ENCODE measurements around the gene NPIPB13. TPM values are rescaled to one million over a fixed set of nuclear protein-coding genes. Genes with fewer than 3 reads are reported as not detected.
"Not testable (repeated sequence)": the region's sequence is repeated elsewhere in the genome, so short reads cannot be mapped to it uniquely, and the experiment has no call there.

NPIPB13 gene
- total and polyA plus RNA-seq, 2 donors (not counting 3 experiments of a cell fraction or from before 2014, with no cell fraction given): 7.8 to 23.5 TPM

DNA sequence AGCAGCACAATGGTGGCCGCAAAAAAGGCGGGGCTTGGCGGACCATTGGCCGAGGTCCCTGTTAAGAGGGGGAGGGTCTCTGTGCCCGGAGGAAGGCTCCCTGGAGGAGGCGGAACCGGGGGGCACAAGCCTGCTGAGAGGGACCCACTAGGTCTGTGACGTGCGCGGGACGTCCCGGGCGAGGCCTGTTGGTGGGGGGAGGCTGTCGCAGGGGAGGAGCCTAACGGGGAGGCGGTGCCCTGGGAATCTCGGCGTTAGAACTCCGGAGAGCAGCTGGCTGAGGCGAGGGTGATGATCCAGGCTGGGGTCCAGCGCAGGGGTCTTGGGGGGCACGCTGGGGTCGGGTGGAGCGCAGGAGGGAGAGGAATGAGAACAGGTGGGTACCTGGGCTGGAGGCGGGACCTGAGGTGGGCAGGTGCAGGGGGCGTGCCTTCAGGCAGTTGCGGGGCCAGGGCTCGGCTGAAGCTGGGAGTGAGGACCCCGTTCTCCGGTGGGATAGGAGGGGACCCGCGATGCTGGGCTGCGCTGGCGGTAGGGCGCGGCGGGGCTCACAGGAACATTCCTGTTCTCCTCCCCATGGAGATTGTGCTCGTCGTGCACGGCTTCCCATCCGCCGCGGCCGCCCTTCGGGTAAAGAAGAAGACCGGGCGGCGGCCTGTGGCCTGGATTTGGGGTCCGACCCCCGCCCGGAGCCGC is 42.6 kb downstream of the NPIPB13 start:
- H3K9me3 ChIP-seq (replicated peaks; ENCODE audit: control insufficient read depth, insufficient read depth, low read length); intact Hi-C loops (cut with micrococcal nuclease); BruUV-seq (replicated peaks); CTCF ChIA-PET; H3K9me1 ChIP-seq (replicated peaks; ENCODE audit: control insufficient read depth, extremely low read depth, insufficient read depth, low read length); H3K27me3 ChIP-seq (ENCODE audit: control insufficient read depth in 2 of 2, insufficient read depth in 2 of 2, low read length in 2 of 2); H4K20me1 ChIP-seq (replicated peaks; ENCODE audit: control insufficient read depth, extremely low read depth, insufficient read depth, low read length); POLR2A ChIA-PET; H3K27ac ChIP-seq (ENCODE audit: insufficient read depth, low read depth, low read length); H3K36me3 ChIP-seq (ENCODE audit: control insufficient read depth in 2 of 2, extremely low read depth in 1 of 2, insufficient read depth in 2 of 2, low read length in 2 of 2); H3K4me1 ChIP-seq (ENCODE audit: control insufficient read depth, extremely low read depth, insufficient read depth, low read length); DNase-seq (ENCODE audit: low read depth, low spot score); H3K79me2 ChIP-seq (ENCODE audit: control insufficient read depth, insufficient read depth, low read length); dilution Hi-C loops (cut with MboI; ENCODE audit: extremely low pct_ligation_motif_present, low sequenced_read_pairs); H3K9ac ChIP-seq (replicated peaks; ENCODE audit: extremely low read depth, insufficient read depth, low read length): not testable (repeated sequence)
- peak overlapping the region; percentile 66 for H2AFZ ChIP-seq (ENCODE audit: low read depth, low read length)
- H3K4me3 ChIP-seq (replicated peaks in 1 of 3; ENCODE audit: insufficient read depth in 1 of 3, low read depth in 1 of 3, low read length in 3 of 3): peak overlapping the region in 2 of 3 experiments; percentile 36 to 40
- FAIRE-seq: peak; percentile 73
- peak overlapping the region; percentile 62 for H3K4me2 ChIP-seq (ENCODE audit: insufficient read depth, low read length)

DNA sequence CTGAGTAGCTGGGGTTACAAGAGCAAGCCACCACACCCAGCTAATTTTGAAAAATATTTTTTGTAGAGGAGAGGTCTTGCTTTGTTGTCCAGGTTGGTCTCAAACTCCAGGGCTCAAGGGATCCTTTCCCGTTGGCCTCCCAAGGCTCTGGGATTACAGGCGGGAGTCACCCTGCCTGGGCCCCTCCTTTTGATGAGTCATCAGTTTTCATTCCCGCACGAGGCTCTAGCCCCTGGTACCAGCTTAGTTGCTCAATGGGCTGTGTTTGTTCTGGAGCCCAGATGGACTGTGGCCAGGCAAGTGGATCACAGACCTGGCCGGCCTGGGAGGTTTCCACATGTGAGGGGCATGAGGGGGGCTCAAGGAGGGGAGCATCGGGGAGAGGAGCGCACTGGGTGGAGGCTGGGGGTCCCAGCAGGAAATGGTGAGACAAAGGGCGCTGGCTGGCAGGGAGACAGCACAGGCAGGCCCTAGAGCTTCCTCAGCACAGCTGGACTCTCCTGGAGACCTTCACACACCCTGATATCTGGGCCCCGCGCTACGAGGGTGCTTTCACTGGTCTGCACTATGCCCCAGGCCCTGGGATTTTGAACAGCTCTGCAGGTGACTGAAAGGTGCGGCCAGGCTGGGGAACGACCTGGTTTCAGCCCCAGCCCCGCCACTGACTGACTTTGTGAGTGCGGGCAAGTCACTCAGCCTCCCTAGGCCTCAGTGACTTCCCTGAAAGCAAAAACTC is 48.5 kb downstream of the NPIPB13 start:
- dilution Hi-C loops (cut with MboI; ENCODE audit: extremely low pct_ligation_motif_present, low sequenced_read_pairs); H3K9me1 ChIP-seq (replicated peaks; ENCODE audit: control insufficient read depth, extremely low read depth, insufficient read depth, low read length); H3K36me3 ChIP-seq (ENCODE audit: control insufficient read depth in 2 of 2, extremely low read depth in 1 of 2, insufficient read depth in 2 of 2, low read length in 2 of 2); H4K20me1 ChIP-seq (replicated peaks; ENCODE audit: control insufficient read depth, extremely low read depth, insufficient read depth, low read length); H3K27ac ChIP-seq (ENCODE audit: insufficient read depth, low read depth, low read length); H3K9me3 ChIP-seq (replicated peaks; ENCODE audit: control insufficient read depth, insufficient read depth, low read length); H3K4me1 ChIP-seq (ENCODE audit: control insufficient read depth, extremely low read depth, insufficient read depth, low read length); DNase-seq (ENCODE audit: low read depth, low spot score); H3K4me2 ChIP-seq (ENCODE audit: insufficient read depth, low read length); H2AFZ ChIP-seq (ENCODE audit: low read depth, low read length); H3K9ac ChIP-seq (replicated peaks; ENCODE audit: extremely low read depth, insufficient read depth, low read length); H3K79me2 ChIP-seq (ENCODE audit: control insufficient read depth, insufficient read depth, low read length); H3K27me3 ChIP-seq (ENCODE audit: control insufficient read depth in 2 of 2, insufficient read depth in 2 of 2, low read length in 2 of 2); H3K4me3 ChIP-seq (replicated peaks in 1 of 3; ENCODE audit: insufficient read depth in 1 of 3, low read depth in 1 of 3, low read length in 3 of 3); BruUV-seq (replicated peaks); CTCF ChIA-PET; intact Hi-C loops (cut with micrococcal nuclease); POLR2A ChIA-PET: not testable (repeated sequence)
- FAIRE-seq: peak; percentile 98

DNA sequence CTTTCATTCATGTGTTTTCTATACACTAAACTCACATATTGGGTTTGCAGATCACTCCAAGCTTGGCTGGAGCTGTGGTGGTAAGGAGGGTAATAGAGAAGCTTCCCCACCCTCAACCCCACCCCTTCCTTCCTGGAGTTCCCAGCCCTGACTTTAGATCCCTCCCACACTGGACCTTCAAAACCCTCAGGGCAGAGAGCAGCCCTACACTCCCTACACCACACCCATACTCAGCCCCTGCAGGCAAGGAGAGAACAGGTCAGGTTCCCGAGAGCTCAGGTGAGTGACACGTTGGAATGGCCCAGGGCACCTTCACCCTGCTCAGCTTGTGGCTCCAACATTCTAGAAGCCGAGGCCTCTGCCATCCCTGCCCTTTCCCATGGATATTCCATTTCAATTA is 49.2 kb downstream of the NPIPB13 start, which contains the start of gene SULT1A3:
Gene SULT1A3, plus strand, starts transcription at position 207 of the 400 bp plus-strand sequence. CDS start 1,474 bp downstream, outside the sequence.
- H3K27ac ChIP-seq (ENCODE audit: insufficient read depth, low read depth, low read length); DNase-seq (ENCODE audit: low read depth, low spot score); intact Hi-C loops (cut with micrococcal nuclease); H3K4me2 ChIP-seq (ENCODE audit: insufficient read depth, low read length); H3K9me3 ChIP-seq (replicated peaks; ENCODE audit: control insufficient read depth, insufficient read depth, low read length); FAIRE-seq; H3K4me3 ChIP-seq (replicated peaks in 1 of 3; ENCODE audit: insufficient read depth in 1 of 3, low read depth in 1 of 3, low read length in 3 of 3); H3K9me1 ChIP-seq (replicated peaks; ENCODE audit: control insufficient read depth, extremely low read depth, insufficient read depth, low read length); H3K79me2 ChIP-seq (ENCODE audit: control insufficient read depth, insufficient read depth, low read length); dilution Hi-C loops (cut with MboI; ENCODE audit: extremely low pct_ligation_motif_present, low sequenced_read_pairs); BruUV-seq (replicated peaks); H3K27me3 ChIP-seq (ENCODE audit: control insufficient read depth in 2 of 2, insufficient read depth in 2 of 2, low read length in 2 of 2); H2AFZ ChIP-seq (ENCODE audit: low read depth, low read length); H3K9ac ChIP-seq (replicated peaks; ENCODE audit: extremely low read depth, insufficient read depth, low read length); H3K4me1 ChIP-seq (ENCODE audit: control insufficient read depth, extremely low read depth, insufficient read depth, low read length); H4K20me1 ChIP-seq (replicated peaks; ENCODE audit: control insufficient read depth, extremely low read depth, insufficient read depth, low read length); POLR2A ChIA-PET; H3K36me3 ChIP-seq (ENCODE audit: control insufficient read depth in 2 of 2, extremely low read depth in 1 of 2, insufficient read depth in 2 of 2, low read length in 2 of 2); CTCF ChIA-PET: not testable (repeated sequence)

Measured in endothelial cell of umbilical vein (primary cell).